Gastrocnemius medialis (tissue), 4 donors: ENCODE results near the gene UBE2QL1.

Experiments
- POLR2A ChIP-seq, 2 donors: fragments of 450-650 bp; IDR thresholded peaks; one replicate each; pipeline ENCODE4 v1.6.1; 2017; ENCODE audit warnings: antibody characterized with exemption in 2 of 2, mild to moderate bottlenecking in 2 of 2, moderate library complexity in 2 of 2
- TF ChIP-seq, protein P1 (sequence below), 5 experiments: fragments of 450-650 bp in 3 of 5; fragments of 200-600 bp in 2 of 5; sonication (generic) in 2 of 5; IDR thresholded peaks in 4 of 5; conservative IDR thresholded peaks in 1 of 5; 1 replicate in 4 of 5; 2 replicates in 1 of 5; pipeline ENCODE4 v1.5.1; 2016 to 2019; ENCODE audit warnings: antibody characterized with exemption in 5 of 5, mild to moderate bottlenecking in 3 of 5, moderate library complexity in 3 of 5

DNA sequence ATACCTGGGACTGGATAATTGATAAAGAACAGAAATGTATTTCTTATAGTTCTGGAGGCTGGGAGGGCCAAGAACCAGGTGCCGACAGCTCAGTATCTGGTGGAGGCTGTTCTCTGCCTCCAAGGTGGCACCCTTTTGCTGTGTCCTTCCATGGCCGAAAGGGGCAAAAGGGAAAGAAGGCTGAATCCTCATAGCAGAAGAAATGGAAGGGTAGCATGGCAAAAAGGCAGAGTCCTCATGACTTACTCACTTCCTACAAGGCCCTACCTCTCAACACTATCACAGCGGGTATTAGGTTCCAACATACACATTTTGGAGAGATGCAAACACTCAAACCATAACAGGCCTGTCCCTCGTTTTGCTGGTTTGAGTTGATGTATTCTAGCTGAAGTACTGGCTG, 45.2 kb upstream of the UBE2QL1 start:
- TF ChIP-seq POLR2A (IDR thresholded peaks at IDR 0.05): no peak
- TF ChIP-seq, protein P1, sequence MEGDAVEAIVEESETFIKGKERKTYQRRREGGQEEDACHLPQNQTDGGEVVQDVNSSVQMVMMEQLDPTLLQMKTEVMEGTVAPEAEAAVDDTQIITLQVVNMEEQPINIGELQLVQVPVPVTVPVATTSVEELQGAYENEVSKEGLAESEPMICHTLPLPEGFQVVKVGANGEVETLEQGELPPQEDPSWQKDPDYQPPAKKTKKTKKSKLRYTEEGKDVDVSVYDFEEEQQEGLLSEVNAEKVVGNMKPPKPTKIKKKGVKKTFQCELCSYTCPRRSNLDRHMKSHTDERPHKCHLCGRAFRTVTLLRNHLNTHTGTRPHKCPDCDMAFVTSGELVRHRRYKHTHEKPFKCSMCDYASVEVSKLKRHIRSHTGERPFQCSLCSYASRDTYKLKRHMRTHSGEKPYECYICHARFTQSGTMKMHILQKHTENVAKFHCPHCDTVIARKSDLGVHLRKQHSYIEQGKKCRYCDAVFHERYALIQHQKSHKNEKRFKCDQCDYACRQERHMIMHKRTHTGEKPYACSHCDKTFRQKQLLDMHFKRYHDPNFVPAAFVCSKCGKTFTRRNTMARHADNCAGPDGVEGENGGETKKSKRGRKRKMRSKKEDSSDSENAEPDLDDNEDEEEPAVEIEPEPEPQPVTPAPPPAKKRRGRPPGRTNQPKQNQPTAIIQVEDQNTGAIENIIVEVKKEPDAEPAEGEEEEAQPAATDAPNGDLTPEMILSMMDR (IDR thresholded peaks at IDR 0.05 in 4 of 5, conservative IDR thresholded peaks at IDR 0.05 in 1 of 5): no peak
